Ovary (tissue), 3 donors: ENCODE data around the gene CP.

Experiments used
- EP300 ChIP-seq: sonication (generic); formaldehyde crosslinking; IDR thresholded peaks from one replicate; pipeline ENCODE4 v1.6.1; 2017; ENCODE audit warnings: antibody characterized with exemption
- POLR2A ChIP-seq: fragments of 450-650 bp; IDR thresholded peaks from one replicate; pipeline ENCODE4 v1.6.1; 2017; ENCODE audit warnings: antibody characterized with exemption, mild to moderate bottlenecking, moderate library complexity
- TF ChIP-seq, protein P1 (sequence below), 3 donors: fragments of 450-650 bp in 2 of 3; fragments of 200-600 bp in 1 of 3; IDR thresholded peaks; one replicate each; pipeline versions ENCODE4 v1.5.1 to v1.8.0; 2016 to 2022; ENCODE audit warnings: antibody characterized with exemption in 3 of 3, mild to moderate bottlenecking in 1 of 3
- donor health status: DM: no; HTN: no; CAD: no.

- TF ChIP-seq, protein P1, sequence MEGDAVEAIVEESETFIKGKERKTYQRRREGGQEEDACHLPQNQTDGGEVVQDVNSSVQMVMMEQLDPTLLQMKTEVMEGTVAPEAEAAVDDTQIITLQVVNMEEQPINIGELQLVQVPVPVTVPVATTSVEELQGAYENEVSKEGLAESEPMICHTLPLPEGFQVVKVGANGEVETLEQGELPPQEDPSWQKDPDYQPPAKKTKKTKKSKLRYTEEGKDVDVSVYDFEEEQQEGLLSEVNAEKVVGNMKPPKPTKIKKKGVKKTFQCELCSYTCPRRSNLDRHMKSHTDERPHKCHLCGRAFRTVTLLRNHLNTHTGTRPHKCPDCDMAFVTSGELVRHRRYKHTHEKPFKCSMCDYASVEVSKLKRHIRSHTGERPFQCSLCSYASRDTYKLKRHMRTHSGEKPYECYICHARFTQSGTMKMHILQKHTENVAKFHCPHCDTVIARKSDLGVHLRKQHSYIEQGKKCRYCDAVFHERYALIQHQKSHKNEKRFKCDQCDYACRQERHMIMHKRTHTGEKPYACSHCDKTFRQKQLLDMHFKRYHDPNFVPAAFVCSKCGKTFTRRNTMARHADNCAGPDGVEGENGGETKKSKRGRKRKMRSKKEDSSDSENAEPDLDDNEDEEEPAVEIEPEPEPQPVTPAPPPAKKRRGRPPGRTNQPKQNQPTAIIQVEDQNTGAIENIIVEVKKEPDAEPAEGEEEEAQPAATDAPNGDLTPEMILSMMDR (IDR thresholded peaks at IDR 0.05), result no peak
- TF ChIP-seq EP300 (no peak), POLR2A (no peak)
These were observed 37.1 kb upstream of the CP start for GRCh38 chr3:149258714-149259113.
